Activated CD4-positive, alpha-beta T cell treated with anti-CD3 and anti-CD28 coated beads, Interleukin-2, amount 50 U/mL, for 24 hours (primary cell): ENCODE data around the gene ANGPT4.

Experiments
- DNase-seq, 2 donors: peaks; one replicate each; pipeline ENCODE4 v3.0.0-alpha.2; 2020; ENCODE audit warnings: low read depth in 1 of 2, low spot score in 1 of 2

ANGPT4 gene, protein sequence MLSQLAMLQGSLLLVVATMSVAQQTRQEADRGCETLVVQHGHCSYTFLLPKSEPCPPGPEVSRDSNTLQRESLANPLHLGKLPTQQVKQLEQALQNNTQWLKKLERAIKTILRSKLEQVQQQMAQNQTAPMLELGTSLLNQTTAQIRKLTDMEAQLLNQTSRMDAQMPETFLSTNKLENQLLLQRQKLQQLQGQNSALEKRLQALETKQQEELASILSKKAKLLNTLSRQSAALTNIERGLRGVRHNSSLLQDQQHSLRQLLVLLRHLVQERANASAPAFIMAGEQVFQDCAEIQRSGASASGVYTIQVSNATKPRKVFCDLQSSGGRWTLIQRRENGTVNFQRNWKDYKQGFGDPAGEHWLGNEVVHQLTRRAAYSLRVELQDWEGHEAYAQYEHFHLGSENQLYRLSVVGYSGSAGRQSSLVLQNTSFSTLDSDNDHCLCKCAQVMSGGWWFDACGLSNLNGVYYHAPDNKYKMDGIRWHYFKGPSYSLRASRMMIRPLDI

DNA sequence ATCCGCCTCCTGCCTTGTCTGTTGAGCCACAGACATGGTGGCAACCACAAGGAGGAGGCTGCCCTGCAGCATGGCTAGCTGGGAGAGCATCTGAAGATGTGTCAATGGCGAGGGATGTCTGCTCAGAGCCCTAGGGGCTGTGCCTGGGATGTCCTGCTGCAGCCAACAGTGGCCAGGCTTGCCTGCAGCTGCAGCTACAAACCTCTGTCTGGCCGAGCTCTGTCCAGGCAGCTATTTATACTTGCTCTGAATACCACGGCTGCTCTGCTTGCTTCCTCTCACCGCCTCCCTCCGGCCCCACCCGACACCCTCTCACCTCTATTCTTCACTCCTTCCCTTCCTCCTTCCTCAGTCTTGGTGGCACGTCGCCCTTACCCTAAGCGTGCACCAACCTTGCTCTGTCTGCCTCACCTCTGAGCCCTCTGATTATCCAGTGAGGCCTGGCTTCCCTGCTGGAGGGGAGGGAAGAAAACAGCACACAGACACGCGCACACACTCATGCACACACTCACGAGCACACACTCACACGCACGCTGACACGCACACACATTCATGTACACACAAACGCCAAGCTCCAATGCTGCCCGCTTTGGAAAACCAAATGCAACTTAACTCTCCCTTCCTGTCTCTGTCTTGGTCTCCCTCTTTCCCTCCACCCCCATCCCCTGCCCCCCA is at the start of gene ANGPT4:
Gene ANGPT4, minus strand, starts transcription at position 210 of the 675 bp plus-strand sequence. Its CDS starts 120 bp downstream, at position 90.
- DNase-seq, result no peak

DNA sequence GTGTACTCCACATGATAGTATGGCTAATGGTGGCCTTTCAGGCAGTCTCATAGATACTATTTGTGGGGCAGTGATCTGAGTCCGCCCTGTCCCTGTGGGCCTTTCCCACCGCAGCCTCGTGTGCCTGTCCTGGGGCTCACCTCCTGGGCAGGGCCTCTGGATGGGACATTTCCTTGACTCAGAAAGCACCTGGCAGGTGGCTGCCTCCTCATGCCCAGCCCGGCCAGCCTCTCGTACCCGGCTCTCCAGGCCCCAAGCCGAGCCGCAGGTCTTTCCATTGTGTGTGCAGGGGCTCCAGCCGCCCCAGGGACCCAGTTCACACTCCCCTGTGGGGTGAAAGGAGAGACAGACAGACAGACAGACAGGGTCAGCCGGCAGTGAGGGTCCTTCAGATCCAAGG is 47.7 kb upstream of the ANGPT4 start:
- DNase-seq, result no peak

DNA sequence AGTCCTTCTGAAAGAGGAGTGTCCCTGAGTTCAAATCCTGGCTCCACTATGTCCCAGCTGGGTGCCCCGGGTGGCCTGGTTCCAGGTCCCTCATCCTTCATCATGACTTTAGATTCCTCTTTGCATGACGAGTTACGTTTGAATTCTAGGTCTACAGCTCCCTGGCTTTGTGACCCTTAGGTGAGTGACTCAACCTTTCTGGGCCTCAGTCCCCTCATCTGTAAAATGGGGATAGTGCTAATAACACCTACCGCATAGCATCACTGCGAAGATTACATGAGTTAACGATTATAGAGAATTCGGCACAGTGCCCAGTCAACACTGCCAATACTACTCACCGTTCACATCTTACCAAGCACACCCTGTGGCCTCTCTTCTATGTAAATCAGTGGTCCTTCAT is 46.5 kb upstream of the ANGPT4 start:
- no peak for DNase-seq

DNA sequence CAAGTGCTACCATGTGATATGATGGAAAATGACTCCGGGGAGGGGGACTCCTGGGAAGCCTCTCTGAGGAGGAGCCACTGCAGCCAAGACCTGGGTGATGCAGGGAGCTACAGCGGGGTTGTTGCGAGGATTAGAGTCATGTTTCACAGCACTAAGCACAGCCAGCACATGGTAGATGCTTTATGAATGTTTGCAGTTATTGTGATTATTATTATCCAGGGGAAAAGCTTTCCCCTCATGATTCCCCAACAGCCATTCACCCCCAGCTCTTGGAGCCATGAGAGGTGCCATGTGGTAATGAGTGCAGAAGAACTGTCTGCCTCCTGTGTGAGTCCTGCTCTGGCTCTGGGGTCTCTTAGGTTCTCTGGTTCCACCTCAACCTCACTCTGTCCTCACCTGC is 46.1 kb upstream of the ANGPT4 start:
- no peak for DNase-seq

DNA sequence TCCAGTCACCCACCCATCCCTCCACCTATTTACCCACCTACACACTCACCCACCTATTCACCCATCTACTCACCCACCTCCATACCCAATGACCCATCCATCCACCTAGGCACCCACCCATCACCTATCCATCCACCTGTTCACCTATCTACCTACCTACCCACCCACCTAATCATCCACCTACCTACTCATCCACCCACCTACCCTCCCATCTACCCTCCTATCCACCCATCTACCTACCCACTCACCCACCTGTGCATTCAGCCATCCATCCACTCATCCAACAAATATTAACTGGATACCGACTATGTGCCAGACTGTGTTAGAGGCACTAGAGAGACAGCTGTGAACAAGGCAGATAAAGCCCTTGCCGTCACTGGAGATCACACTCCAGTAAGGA is 45.6 kb upstream of the ANGPT4 start:
- DNase-seq, result no peak

DNA sequence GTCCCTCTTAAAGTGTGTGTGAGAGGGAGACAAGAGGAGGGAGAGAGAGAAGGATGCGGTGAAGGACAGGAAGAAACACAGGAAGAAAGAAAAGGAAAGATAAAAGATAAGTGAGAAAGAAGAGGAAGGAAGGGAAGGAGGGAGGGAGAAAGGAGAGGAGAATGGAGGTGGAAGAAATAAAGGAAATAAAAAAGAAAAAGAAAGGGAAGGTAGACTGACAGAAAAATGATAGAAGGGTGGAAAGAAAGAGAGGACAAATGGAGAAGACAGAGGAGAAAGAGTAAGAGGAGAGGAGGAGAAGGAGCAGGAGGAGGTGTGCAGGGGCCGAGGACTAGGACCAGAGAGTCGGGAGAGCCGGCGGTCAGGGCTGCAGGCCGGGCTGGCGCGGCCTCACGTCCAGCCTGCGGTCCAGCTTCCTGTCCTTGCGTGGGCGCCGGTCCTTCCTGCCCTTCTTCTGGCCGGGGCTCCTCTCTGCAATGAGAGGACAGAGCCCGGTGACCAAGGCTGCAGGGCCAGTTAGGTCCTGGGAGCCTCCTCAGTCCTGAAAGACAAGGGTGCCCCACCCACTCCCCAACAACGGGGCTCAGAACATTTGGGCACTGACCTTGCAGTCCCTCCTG is 44.0 kb upstream of the ANGPT4 start:
- no peak for DNase-seq

DNA sequence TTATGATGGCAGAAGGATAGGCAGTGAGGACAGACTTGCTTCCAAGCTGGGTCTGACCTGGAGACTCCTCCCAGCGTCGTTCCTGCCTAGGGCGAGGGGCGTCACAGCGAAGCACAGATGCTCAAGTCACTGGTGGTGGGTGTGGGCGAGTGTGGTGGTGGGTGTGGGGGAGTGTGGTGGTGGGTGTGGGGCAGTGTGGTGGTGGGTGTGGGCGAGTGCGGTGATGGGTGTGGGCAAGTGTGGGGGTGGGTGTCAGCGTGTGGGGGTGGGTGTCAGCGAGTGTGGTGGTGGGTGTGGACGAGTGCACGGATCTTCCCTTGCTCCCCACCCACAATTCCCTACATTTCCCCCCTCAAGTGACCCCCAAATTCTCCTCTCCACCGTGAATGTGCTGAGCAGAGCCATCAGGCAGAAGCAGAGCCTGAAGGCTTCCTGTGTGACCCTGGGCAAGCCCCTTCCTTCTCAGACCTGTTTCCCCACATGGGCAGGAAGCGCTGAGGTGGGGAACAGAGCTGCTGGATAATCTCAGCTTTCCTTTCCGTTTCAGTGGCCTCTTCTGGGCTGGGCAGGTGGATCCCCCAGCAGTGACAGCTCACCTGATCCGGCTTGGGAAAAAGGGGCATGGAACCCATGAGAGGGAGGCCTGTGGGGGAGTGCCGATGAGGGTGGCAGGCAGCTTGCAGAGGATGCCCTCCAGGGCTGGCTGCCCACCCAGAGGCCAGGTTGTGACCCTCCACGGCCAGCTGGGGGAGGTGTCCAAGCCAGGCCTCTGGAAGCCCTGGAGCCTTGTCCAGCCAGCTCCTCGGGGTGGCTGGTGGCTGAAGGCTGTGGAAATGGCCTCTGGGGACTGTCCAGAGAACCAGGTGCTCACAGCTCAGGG is 43.0 kb upstream of the ANGPT4 start:
- DNase-seq, result no peak

DNA sequence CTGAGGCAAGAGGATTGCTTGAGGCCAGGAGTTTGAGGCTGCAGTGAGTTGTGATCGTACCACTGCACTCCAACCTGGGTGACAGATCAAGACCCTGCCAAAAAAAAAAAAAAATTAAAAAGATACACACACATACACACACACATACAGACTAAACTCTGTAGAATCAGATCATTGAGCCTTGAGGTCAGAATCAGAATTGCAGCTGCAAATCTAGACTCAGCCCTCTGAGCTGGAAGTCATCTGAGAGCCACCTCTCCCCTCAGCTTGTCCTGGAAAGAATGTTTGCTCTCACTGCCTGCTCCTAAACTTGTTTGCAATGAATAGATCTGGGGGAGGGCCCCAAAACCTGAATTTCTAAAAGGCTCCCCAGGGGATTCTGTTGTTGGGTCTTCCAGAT is 41.4 kb upstream of the ANGPT4 start:
- DNase-seq, result no peak

DNA sequence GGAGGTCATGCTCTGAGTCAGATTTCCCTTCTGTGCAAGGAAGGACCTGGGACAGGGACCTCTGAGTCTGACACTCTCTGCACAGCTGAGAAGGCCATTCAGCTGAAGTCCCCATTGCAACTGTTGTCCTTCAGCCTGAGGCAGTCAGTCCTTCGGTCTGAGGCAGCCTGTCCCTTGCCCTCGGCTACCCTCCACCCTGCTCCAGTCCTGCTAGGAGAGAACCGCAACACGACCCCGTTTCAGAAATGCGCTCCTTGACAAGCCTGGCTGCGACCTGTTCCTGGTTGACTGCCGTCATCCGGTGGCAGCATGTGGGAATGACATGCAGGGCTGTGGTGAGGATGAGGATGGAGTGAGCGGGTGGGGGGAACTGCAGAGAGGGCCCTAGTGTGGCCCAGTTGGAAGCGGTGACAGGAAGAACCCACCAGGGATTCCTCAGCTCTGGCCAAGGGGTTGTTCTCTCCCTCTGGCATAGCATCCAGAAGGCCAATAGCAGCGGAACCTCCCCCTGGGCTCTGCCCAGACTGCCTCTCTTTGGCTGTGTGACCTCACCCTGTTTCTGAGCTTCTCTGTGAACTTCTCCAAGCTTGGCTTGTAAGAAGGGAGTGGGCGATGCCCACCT is 40.3 kb upstream of the ANGPT4 start:
- peak; percentile 68 to 69 for DNase-seq

DNA sequence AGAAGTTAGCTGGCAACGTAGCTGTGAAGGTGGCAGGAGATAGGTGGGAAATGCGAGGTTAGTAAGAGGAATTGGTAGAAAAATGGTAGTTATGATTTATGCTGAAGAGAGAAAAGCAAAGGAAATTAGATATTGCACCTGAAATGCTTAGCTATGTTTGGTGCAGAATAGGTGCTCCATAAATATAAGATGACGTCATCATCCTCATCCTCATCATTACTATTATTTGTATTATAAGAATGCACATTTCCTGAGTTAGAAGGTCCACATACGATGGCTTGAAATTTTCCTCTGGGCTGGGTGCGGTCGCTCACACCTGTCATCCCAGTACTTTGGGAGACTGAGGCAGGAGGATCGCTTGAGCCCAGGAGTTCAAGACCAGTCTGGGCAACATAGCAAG is 39.5 kb upstream of the ANGPT4 start:
- no peak for DNase-seq

DNA sequence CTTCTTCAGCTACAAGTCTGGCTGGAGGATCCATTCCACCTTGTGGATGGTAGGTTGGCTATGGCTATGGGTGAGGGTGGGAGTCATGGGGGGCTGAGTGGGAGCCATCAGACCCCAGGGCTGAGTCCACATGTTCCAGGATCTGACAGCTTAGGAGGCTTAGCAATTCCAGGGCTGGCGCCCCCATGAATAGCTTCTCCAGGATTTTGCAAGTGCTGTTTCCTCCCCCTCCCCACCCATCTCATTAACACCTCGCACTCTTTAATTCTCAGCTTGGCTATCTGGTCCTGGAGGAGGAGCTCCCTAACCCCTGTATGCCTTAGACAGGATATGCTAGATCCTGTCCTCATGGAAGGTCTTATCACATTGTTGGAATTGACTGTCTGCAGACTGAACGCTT is 39.0 kb upstream of the ANGPT4 start:
- no peak for DNase-seq

DNA sequence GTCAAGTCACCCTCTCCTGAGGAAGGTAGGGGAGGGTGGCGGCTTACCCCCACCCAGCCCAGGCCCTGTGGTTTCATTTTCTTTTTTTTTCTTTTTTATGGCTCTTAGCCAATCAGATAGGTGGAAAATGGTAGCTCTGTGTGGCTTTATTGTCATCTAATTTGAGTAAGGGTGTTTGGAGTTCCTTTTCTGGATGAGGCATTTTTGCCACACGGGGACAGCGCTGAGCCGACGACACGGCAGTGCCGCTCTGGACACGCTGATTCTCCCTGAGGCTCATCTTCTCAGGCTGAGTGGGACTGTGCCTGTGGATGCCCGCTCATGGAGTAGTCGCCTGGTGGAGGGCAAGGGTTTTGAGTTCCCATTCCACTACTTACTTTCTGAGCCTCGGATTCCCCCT is 37.6 kb upstream of the ANGPT4 start:
- DNase-seq, result no peak

DNA sequence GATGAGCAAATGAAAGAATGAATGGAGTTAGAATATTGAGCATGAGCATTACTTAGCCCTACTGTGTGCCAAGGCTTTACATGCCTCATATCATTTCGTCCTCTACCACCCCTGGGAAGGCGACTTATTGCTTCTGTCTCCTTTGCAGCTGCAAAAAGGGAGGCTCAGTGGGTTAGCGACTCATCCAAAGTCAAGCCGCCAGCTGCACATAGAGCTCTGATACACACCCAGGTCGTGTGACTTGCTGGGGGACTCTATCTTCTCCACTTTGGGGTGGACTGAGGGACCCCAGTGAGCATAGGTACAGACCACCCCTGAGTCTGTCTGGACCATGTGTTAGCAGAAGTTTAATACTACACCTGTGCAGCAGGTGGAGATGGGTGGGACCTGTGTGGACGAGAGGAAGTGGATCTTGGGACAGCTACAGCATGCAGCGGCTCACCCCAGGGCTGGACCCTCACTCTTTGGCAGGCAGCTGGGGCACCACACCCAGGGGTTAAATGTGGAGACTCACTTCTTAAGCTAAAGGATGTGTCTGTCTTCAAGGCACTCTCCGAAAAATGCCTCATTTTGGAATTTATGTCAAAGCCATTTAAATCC is 36.2 kb upstream of the ANGPT4 start:
- DNase-seq, result no peak

DNA sequence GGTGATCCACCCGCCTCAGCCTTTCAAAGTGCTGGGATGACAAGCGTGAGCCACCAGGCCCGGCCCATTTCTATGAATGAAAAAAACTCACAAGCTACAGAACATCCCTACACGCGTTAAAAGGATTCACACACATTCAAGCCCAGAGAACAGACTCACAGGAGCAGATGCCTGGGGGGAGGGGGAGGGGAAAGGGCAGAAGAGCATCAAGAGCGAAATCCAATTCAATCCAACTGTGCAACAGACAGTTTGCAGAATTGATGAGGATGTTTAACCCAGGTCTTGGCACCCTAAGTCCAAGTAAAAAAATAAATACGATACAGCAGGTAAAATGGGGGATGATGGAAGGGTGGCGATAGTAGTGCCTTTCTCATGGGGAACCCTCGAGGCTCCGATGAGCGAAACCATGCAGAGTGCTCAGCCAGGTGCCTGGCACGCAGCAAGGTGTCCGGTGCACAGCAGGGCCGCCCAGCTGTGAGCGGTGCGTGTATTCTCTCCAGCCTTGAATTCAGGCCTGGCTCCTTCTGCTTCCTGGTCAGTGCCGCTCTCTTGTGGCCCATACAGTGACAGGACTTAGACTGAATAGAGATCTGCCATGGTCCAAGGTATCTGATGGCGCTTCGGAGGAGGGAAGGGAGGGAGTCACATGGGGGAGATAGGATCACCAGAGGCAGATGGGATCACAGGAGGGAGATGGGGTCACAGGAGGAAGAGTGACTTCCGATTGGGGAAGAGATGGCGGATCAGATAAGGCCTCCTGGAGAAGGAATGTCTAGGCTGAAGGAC is 35.4 kb upstream of the ANGPT4 start:
- DNase-seq, result no peak

DNA sequence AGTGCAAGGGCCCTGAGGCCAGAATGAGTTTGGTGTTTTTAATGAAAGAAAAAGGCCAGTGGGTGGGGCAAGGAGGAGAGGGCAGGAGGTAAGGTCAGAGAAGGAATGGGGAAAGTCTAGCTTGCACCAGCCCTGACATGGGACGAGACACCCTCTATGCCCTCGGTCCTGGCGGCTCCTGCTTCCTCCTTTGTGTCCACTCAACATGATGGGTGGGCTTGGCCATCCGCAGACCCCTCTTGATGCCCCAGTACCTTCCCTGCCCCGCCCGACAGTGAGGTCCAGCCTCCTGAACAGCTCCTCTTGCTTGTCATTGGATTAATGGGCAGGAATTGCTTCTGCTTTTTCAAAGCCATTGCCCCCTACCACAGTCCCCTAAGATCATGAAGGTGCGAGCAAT is 33.6 kb upstream of the ANGPT4 start:
- DNase-seq, result no peak

DNA sequence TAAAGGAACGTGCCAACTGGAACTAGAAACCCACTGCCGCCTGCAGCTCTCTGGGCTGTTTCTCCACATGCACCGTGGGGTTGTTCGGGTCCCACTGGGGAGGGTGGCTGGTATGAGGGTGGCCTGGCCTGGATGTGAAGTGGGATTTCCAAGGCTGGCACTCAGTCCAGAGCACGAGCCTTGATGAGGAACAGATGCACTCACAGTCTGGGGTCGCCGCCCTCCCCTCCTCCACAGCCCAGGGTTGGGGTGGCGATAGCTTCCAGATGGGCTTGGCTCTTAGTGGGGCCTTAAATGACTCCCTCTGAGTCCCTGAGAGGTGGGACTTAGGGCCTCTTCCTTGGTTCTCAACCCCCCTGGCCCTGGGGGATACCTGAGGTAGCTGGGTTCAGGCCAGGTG is 30.7 kb upstream of the ANGPT4 start:
- DNase-seq, result no peak

DNA sequence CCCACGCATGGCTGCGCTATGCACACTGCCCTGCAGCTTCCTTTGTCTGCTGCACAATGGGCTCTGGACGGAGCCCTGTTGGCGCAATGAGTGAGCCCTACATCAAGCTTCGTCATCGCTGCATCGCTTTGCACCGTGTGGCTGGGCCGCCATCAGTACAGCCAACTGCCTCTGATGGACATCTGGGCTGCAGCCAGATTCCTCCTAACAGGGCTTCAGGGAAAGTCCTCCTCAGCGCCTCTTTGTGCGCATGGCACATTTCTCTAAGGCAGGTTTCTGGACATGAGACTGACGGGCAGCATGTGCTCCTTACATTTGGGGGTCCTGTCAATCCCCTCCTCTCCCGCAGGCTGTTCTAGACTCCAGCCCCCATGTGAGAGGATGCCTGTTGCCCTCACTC is 29.7 kb upstream of the ANGPT4 start:
- DNase-seq, result no peak

DNA sequence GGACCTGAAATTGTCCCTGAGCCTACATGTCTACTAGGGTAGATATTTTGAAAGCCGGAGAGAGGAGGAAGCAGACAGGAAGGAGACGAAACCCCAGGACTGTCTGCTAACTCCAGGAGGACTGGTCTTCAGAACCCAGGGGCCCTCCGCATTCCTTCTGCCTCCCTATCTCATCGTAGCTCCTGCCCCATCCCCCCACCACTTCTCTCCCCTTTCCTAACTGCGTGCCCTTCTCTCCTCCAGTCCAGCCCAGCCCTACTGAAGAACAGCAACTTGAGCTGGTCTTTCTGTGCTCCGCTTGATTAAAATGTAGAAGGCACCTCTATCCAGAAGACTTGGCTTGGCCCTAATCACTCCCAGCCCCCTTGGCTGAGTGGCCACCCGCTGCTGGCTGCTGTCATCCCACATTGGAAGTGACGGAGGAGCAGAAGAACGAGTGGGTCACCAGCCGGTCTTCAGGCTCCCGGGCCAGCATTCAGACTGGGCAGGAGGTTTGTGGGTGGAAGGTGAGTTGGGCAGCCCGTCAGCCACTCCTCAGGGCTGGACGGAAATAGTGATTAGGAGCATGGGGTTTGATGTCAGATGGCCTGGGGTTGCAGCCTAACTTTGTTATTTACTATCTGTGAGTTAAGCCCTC is 28.8 kb upstream of the ANGPT4 start:
- no peak for DNase-seq

DNA sequence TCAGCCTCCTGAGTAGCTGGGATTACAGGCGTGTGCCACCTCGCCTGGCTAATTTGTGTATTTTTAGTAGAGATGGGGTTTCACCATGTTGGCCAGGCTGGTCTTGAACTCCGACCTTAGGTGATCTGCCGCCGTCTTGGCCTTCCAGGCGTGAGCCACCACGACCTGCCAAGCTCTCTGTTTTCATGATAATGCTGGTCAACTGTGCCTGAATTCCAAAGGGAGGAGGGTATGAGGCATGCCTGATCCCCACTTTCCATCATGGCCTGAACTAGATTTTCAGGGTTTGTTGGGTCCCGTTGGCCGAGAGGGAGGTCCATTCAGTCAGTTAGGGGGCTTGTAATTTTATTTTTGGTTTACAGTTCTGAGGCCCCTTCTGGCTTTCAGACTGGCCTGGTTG is 28.0 kb upstream of the ANGPT4 start:
- DNase-seq, result no peak
